ENCODE measurements around the gene DTWD2.
"Not testable (repeated sequence)": the region's sequence is repeated elsewhere in the genome, so short reads cannot be mapped to it uniquely, and the experiment has no call there.

DNA sequence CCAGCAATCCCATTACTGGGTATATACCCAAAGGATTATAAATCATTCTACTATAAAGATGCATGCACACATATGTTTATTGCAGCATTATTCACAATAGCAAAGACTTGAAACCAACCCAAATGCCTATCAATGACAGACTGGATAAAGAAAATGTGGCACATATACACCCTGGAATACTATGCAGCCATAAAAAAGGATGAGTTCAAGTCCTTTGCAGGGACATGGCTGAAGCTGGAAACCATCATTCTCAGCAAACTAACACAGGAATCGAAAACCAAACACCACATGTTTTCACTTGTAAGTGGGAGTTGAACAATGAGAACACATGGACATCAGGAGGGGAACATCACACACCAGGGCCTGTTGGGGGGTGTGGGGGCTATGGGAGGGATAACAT, 138.8 kb downstream of the DTWD2 start:
- not testable (repeated sequence) for TF ChIP-seq POLR2A (IDR thresholded peaks at IDR 0.05); CTCF (IDR thresholded peaks at IDR 0.05); POLR2AphosphoS5 (IDR thresholded peaks at IDR 0.05; ENCODE audit: insufficient read depth in 1 of 2, low read depth in 1 of 2)

All from vagina (tissue), 2 donors.